Activated T-helper 1 cell treated with Interleukin-2 at 50 U/mL for 16 hours (primary cell): Measurements from ENCODE around the gene GALR3.
"Not testable (repeated sequence)": the region's sequence is repeated elsewhere in the genome, so short reads cannot be mapped to it uniquely, and the experiment has no call there.

Experiments
- DNase-seq: peaks from one replicate; pipeline ENCODE4 v3.0.0-alpha.2; 2020; ENCODE audit warnings: low read depth

Gene GALR3, protein sequence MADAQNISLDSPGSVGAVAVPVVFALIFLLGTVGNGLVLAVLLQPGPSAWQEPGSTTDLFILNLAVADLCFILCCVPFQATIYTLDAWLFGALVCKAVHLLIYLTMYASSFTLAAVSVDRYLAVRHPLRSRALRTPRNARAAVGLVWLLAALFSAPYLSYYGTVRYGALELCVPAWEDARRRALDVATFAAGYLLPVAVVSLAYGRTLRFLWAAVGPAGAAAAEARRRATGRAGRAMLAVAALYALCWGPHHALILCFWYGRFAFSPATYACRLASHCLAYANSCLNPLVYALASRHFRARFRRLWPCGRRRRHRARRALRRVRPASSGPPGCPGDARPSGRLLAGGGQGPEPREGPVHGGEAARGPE

GRCh38 chr22:37823134-37823985 is at the start of gene GALR3:
GALR3 (plus strand) TSS chr22:37823382; CDS start chr22:37823407, 25 bp downstream.
- no peak for DNase-seq

DNA sequence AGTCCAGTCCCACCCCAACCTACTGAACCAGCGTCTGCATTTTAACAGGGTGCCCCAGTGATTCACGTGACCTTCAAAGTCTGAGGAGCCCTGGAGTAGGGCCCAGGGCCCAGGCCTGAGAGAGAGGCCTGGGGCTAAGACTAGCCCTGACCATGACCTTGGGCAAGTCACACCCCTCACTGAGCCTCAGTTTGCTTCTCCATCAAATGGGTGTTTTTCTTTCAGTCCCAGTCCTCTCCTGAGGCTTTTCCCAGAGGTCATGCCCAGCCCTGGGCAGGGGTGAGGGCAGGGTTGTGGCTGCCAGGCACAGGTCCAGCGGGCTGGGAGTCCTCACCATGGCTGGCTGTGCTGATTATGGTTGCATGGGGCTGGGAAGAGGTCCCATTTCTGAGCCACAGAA is 48.5 kb upstream of the GALR3 start:
- no peak for DNase-seq

DNA sequence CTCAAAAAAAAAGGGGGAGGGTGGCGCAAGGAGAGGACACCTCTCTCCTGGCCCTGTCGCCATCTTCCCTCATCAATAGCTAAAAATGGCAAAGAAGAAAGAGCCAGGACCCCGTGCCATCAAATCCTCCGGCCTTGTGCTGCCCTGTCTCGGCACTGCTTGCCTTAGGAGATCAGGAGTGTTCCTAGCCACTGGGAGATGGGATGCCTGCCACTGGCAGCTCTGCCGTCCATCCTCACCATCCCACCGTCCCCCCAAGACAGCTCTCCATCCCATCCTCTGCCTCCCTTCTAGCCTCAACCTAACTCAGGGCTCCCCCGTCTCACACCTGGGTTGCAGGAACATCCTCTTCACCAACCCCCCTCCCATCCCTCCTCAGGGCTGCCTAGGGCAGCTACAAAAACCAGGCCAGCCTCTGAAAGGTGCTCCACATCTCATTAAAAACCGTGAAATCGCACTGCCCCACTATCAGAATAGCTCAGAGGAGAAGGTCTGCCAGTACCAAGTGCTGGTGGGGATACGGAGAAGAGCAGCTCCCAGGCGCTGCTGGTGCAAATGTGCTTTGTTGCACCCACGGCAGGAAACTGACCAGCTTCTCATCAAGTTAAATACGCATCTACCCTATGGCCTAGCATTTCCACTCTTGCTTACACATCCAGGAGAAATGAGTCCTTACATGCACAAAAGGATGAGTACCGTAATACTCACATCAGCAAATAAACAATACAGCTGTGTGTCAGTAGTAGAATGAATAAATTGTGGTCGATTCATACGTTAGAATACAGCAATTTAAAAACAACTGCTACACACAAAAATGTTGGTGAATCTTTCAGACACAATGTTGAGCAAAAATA is 47.2 kb upstream of the GALR3 start:
- DNase-seq: no peak

DNA sequence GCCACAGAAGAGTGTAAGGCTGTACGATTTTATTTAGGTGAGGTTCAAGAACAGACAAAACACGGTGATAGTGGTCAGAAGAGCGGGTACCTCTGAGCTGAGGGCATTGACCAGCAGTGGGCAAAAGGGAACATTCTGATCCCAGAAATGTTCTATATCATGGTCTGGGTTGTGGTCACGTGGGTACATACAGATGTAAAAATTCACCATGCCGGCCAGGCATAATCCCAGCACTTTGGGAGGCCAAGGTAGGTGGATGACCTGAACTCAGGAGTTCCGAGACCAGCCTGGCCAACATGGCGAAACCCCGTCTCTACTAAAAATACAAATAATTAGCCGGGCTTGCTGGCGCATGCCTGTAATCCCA is 46.6 kb upstream of the GALR3 start:
- no peak for DNase-seq

DNA sequence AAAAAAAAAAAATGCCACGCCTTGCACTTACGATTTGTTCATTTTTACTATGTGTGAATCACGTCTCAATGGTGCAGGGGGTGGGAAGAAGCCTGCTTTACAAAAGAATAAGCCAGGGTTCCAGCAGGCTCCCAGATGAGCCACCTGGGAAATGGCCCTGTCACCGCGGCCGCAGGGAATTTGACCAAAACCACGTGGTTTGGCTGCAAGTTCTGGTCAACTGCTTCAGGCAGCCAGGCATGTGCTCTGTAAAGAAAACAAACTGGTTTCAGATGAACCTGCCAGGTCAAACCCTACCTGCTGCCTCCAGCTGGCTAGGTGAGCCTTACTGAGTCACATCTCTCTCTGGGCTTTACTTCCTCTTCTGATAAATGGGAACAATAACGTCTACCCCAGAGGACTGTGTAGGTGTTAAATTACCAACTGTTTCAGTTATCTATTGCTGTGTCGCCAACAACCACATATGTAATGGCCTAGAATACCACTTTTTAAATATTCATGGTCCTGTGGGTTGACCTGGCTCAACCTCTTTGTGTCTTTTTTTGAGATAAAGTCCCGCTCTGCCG is 46.0 kb upstream of the GALR3 start:
- DNase-seq: no peak

- DNase-seq: no peak
These were observed 44.7 kb upstream of the GALR3 start for GRCh38 chr22:37778370-37779009.

DNA sequence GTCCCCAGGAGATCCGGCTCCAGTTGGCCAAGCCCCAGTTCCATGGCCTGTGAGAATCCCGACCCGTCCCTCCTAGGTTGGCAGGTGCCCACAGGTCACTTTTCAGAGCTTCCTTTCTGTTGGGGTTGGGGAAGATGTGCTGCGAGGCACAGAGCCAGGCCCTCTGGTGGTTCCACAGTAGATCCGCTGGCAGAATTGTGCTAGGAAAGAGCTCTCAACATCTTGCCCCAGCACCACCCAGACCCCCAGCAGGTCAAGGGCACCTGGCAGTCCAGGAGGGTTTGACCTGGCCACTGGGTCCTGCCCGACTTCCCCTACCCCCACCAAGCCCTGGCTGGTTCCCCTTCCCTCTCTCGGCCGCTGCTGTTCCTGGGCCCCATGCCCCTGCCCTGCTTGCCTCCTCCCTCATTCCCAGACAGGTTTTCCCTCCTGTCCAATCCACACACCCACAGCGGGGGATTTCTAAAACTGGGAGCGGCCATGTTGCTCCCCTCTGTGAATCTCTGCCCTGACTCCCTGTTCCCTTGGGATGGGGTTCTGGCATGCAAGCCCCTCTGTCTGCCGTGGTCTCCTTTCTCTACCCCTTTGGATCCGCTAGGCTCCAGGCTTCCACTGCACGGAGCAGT is 41.6 kb upstream of the GALR3 start:
- DNase-seq: no peak

- no peak for DNase-seq
These were observed 40.6 kb upstream of the GALR3 start for GRCh38 chr22:37782340-37783168.

DNA sequence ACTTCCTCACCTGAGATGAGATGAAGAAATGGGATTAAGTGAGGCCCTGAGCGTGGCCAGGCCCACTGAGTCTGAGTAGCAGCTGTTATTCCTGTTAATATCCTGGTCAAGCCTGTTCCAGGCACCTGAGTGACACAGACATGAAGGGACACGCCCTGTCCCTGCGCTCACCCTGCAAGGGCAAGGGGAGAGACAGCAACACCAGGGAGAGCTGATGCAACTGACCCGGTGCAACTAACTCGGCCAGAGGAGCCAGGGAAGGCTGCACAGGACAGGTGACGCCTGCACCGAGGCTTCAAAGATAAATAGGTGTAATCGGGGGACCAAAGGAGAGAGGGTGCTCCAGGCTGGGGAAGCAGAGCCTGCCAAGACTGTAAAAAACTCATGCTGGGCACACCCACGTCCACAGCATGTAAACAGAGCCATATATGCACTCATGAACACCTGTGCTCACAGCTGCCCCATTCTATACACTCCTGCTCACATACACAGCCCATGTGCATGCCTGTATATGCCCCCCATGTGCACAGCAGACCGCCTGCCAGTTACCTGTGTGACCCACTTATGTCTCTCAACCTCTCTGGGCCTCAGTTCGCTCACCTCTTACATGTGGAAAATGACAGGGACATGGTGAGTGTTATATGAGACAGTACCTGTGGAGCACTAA is 38.2 kb upstream of the GALR3 start:
- DNase-seq: no peak

- DNase-seq: no peak
These were observed 32.9 kb upstream of the GALR3 start for GRCh38 chr22:37790234-37790633.

- DNase-seq: no peak
These were observed 30.7 kb upstream of the GALR3 start for GRCh38 chr22:37792494-37792893.

- DNase-seq: no peak
These were observed 28.8 kb upstream of the GALR3 start for GRCh38 chr22:37794376-37794775.

DNA sequence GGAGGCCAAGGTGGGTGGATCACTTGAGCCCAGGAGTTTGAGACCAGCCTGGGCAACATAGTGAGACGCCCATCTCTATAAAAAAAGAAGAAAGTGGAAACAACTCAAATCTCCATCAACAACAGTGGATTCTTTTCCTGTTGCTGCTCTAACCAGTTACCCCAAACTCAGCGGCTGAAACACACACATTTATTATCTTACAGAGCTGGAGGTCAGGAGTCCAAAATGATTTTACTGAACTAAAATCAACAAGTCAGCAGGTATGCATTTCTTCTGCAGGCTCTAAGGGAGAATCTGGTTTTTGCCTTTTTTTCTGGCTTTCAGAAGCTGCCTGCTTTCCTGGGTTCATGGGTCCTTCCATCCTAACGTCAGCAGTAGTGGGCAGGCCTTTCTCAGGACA is 27.1 kb upstream of the GALR3 start:
- DNase-seq: no peak

DNA sequence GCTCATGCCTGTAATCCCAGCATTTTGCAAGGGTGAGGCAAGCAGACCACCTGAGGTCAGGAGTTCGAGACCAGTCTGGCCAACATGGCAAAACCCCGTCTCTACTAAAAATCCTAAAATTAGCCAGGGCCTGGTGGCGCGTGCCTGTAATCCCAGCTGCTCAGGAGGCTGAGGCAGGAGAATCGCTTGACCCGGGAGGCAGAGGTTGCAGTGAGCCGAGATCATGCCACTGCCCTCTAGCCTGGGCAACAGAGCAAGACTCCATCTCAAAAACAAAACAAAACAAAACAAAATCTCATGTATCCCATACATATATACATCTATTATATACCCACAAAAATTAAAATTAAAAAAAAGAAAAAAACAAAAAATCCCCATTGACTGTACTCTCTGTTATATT is 25.9 kb upstream of the GALR3 start:
- not testable (repeated sequence) for DNase-seq

- DNase-seq: no peak
These were observed 25.2 kb upstream of the GALR3 start for GRCh38 chr22:37797874-37798500.

GRCh38 chr22:37799979-37800378 is 23.2 kb upstream of the GALR3 start:
- DNase-seq: not testable (repeated sequence)

GRCh38 chr22:37801946-37802309 is 21.3 kb upstream of the GALR3 start:
- DNase-seq: no peak

- DNase-seq: no peak
These were observed 20.6 kb upstream of the GALR3 start for GRCh38 chr22:37802310-37803194.
